A673 (cell line): ENCODE data around the gene SLC4A1. TPM values are rescaled to one million over a fixed set of nuclear protein-coding genes. Genes with fewer than 3 reads are reported as not detected.

ENCODE experiments used
- BruUV-seq: library from RNA; stranded (reverse); fragments of 400-500 nt; replicated peaks from 2 replicates; lab custom pipeline; 2021; lab: Mats Ljungman, UMichigan
- CTCF ChIA-PET: fragments of 300-600 bp; sonication (Branson Sonifier 250); formaldehyde crosslinking; loops from one replicate; lab custom pipeline; 2022; ENCODE audit warnings: antibody characterized with exemption; lab: Charles Lee
- POLR2A ChIA-PET: fragments of 300-600 bp; sonication (Branson Sonifier 250); formaldehyde crosslinking; loops from one replicate; lab custom pipeline; 2022; ENCODE audit warnings: antibody characterized with exemption; ENCODE audit not compliant: low non-redundant PET; lab: Charles Lee
- DNase-seq: peaks from one replicate; pipeline ENCODE4 v3.0.0-alpha.2; 2015; ENCODE audit warnings: low spot score
- H3K27ac ChIP-seq: fragments of 200-600 bp; sonication (generic); 2 replicates; pipeline ENCODE4 v1.5.1; 2016; ENCODE audit warnings: mixed run types, low read depth, mild to moderate bottlenecking, mixed read lengths, antibody characterized with exemption, low read length; ENCODE audit not compliant: poor library complexity, severe bottlenecking
- H3K27me3 ChIP-seq: fragments of 200-600 bp; sonication (generic); replicated peaks from 2 replicates; pipeline ENCODE4 v1.6.1; 2017; ENCODE audit warnings: mixed run types, low read depth, mild to moderate bottlenecking, mixed read lengths, antibody characterized with exemption, low read length; ENCODE audit not compliant: insufficient read depth, poor library complexity
- H3K36me3 ChIP-seq: fragments of 200-600 bp; sonication (generic); 2 replicates; pipeline ENCODE4 v1.6.1; 2016; ENCODE audit warnings: mixed run types, mild to moderate bottlenecking, mixed read lengths, antibody characterized with exemption, low read length; ENCODE audit not compliant: insufficient read depth, poor library complexity, severe bottlenecking
- H3K4me1 ChIP-seq: fragments of 200-600 bp; sonication (generic); 2 replicates; pipeline ENCODE4 v1.6.1; 2017; ENCODE audit warnings: mixed run types, mild to moderate bottlenecking, mixed read lengths, antibody characterized with exemption, low read length; ENCODE audit not compliant: insufficient read depth, poor library complexity, severe bottlenecking
- H3K4me3 ChIP-seq: fragments of 200-600 bp; sonication (generic); 2 replicates; pipeline ENCODE4 v1.5.1; 2016; ENCODE audit warnings: low read depth, mixed run types, mild to moderate bottlenecking, mixed read lengths, low read length; ENCODE audit not compliant: poor library complexity, severe bottlenecking
- H3K9me3 ChIP-seq: fragments of 200-600 bp; sonication (generic); 2 replicates; pipeline ENCODE4 v1.6.1; 2016; ENCODE audit warnings: mixed run types, low read depth, mild to moderate bottlenecking, mixed read lengths, antibody characterized with exemption, low read length; ENCODE audit not compliant: poor library complexity, severe bottlenecking
- EZH2 ChIP-seq: fragments of 200-600 bp; sonication (generic); IDR thresholded peaks from 2 replicates; pipeline ENCODE4 v1.6.1; 2017; ENCODE audit warnings: borderline replicate concordance, low read depth, mild to moderate bottlenecking, mixed read lengths, antibody characterized with exemption, low read length; ENCODE audit not compliant: poor library complexity, severe bottlenecking
- intact Hi-C: fragments of 100-400 bp; cut with micrococcal nuclease; formaldehyde crosslinking; loops from one replicate; pipeline ENCODE4 v1.10.0; 2022; ENCODE audit not compliant: unreplicated experiment
- total RNA-seq: library from RNA; stranded (reverse); gene quantifications from 2 replicates; pipeline ENCODE4 v1.2.3, GENCODE V29; 2021
- TF ChIP-seq, protein P1 (sequence below): fragments of 300-800, 200-600 bp; sonication (generic); conservative IDR thresholded peaks from 2 replicates; pipeline ENCODE4 v1.5.1; 2017; ENCODE audit warnings: low read depth, mild to moderate bottlenecking, antibody characterized with exemption, low read length, moderate library complexity, mixed read lengths

Gene SLC4A1
- total RNA-seq, 1 experiment from 2014 or later: not detected

DNA sequence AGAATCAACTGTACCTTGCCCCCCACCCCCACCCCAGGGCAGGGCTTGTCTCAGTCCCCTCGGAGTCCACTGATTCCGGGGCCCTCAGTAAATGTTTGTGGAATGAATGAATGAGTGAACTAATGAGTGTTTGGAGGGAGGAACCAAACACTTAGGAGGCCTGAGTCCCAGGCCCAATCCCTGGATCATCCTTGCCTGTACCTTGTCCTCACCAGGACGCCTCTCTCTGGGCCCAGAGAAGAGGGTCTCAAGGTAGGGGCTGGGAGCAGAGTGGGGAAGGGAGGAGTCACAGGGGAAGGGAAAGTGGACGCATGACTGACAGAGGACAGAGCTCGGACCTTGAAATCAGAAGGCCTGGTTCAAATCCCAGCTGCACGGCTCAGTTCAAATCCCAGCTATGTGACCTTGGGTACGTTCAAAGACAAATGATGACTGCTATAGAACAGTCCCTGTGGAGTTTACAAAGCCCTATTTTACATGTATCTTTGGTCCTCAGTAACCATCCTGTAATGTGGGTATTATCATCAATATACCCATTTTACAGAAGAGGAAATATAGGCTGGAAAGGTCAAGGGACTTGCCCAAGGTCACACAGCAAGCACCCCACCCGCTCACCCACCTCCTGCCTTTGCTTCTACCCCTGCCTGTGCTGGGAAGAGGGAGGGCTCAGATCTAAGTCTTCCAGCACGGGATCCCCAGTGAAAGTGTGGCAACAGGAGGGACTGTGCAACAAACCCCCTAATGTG lies 18.3 kb downstream of the SLC4A1 start:
- DNase-seq: no peak
- Histone ChIP-seq H3K27ac (no peak overlapping the region), H3K4me1 (no peaks in the 10 kb centered on the region), H3K9me3 (no peaks in the 10 kb centered on the region), H3K4me3 (no peak overlapping the region), H3K27me3 (no peaks in the 10 kb centered on the region), H3K36me3 (no peaks in the 10 kb centered on the region)
- intact Hi-C loops: no loop called here
- ChIA-PET POLR2A (no interaction called here), CTCF (no interaction called here)
- no TSS peak for BruUV-seq
- TF ChIP-seq EZH2: no peak
- TF ChIP-seq, protein P1, sequence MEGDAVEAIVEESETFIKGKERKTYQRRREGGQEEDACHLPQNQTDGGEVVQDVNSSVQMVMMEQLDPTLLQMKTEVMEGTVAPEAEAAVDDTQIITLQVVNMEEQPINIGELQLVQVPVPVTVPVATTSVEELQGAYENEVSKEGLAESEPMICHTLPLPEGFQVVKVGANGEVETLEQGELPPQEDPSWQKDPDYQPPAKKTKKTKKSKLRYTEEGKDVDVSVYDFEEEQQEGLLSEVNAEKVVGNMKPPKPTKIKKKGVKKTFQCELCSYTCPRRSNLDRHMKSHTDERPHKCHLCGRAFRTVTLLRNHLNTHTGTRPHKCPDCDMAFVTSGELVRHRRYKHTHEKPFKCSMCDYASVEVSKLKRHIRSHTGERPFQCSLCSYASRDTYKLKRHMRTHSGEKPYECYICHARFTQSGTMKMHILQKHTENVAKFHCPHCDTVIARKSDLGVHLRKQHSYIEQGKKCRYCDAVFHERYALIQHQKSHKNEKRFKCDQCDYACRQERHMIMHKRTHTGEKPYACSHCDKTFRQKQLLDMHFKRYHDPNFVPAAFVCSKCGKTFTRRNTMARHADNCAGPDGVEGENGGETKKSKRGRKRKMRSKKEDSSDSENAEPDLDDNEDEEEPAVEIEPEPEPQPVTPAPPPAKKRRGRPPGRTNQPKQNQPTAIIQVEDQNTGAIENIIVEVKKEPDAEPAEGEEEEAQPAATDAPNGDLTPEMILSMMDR: no peak

DNA sequence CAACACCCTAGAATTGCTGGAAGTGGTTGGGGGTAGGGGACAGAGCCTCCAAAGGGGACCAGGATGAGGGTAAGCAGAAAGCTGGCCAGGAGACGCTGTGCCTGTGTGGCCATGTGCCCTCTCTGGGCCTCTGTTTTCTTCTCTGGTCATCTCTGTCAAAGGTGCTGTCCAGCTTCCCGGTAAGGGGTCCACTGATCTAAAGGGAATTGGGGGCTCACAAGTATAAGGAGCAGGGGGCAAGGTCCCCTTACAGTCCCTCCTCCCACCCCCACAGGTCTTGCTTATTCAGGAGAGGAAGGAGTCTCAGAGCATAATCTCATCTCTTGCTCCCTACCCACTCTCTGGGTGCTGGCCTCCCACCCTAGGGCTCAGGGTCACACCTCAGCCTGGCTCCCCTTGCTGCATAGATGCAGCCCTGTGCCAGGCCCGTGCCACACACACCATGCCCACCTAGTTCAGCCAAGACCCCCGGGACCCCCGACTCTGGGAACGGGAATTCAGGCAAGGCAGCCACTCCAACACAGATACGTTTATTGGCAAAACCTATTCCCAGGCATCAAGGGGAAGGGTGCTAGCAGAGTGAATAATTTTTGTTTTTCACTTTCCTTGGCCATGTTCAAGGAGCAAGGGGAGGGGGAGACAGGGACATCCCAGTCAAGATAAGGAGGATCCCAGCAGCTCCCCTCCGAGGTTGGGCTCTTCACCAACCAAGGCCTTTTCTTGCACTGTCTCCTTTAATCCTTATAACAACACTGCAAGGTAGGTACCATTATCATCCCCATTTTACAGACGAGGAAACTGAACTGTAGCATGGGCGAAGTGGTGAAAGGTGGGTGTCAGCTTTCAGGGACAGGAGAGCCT lies 19.8 kb downstream of the SLC4A1 start:
- Histone ChIP-seq H3K4me1 (no peaks in the 10 kb centered on the region), H3K27me3 (no peaks in the 10 kb centered on the region), H3K36me3 (no peaks in the 10 kb centered on the region), H3K4me3 (no peak overlapping the region), H3K9me3 (no peaks in the 10 kb centered on the region), H3K27ac (no peak overlapping the region)
- TF ChIP-seq, protein P1: no peak
- no peak for TF ChIP-seq EZH2
- intact Hi-C loops: no loop called here
- BruUV-seq: no TSS peak
- DNase-seq: no peak
- CTCF ChIA-PET: no interaction called here
- POLR2A ChIA-PET: no interaction called here

DNA sequence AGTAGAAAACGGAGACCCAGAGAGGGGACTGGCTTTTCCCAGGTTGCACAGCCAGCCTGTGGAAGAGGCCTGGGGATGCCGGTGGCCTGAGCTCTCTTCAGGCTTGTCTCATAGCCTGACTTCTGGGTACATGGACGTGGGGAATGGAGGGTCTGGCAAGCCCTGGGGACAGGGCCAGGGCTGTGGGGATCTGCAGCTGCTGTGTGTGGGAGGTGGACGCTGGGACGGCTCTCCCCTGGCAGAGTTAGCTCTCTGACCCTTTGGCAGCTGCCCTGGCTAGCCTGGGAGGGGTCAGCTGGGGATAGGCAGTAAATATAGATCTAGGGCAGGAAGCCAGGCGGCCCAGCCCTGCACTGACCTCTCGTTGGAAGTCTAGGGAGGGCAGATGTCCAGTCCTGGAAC lies 20.5 kb downstream of the SLC4A1 start:
- Histone ChIP-seq H3K4me1 (no peaks in the 10 kb centered on the region), H3K27ac (no peak overlapping the region), H3K9me3 (no peaks in the 10 kb centered on the region), H3K27me3 (no peaks in the 10 kb centered on the region), H3K36me3 (no peaks in the 10 kb centered on the region), H3K4me3 (no peak overlapping the region)
- ChIA-PET CTCF (no interaction called here), POLR2A (no interaction called here)
- intact Hi-C loops: no loop called here
- TF ChIP-seq, protein P1: no peak
- no peak for TF ChIP-seq EZH2
- BruUV-seq: no TSS peak
- DNase-seq: no peak
